NCI-H748 treated with DMSO at 0.1 percent for 48 hours (cell line): ENCODE results near the gene KANSL1.

Experiments used
- DNase-seq: peaks from one replicate; lab custom pipeline; 2025; lab: John Stamatoyannopoulos, UW

KANSL1 gene

DNA sequence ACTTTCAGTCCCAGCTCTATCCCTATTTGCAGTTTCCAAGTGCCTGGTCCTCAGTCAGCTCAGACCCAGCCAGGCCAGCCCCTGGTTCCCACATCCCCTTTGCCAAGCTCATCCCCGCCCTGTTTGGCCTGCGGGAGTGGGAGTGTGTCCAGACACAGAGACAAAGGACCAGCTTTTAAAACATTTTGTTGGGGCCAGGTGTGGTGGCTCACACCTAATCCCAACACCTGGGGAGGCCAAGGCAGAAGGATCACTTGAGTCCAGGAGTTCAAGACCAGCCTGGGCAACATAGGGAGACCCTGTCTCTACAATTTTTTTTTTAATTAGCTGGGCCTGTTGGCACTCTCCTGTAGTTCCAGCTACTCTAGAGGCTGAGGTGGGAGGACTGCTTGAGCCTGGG lies 192.5 kb downstream of the KANSL1 start:
- no peak for DNase-seq

DNA sequence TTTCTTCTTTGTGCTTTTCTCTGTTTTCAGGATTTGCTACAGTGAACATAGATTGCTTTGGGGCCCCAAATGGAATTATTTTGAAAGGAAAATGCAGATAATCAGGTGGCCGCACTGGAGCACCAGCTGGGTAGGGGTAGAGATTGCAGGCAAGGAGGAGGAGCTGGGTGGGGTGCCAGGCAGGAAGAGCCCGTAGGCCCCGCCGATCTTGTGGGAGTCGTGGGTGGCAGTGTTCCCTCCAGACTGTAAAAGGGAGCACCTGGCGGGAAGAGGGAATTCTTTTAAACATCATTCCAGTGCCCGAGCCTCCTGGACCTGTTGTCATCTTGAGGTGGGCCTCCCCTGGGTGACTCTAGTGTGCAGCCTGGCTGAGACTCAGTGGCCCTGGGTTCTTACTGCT lies 192.9 kb downstream of the KANSL1 start:
- DNase-seq = no peak

DNA sequence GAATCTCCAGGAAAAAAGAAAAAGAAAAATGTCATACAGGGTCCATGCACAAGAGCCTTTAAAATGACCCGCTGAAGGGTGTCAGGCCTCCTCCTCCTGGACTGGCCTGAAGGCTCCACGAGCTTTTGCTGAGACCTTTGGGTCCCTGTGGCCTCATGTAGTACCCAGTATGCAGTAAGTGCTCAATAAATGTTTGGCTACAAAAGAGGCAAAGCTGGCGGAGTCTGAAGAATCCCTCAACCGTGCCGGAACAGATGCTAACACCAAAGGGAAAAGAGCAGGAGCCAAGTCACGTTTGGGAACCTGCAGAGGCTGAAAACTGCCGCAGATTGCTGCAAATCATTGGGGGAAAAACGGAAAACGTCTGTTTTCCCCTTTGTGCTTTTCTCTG lies 193.3 kb downstream of the KANSL1 start:
- no peak for DNase-seq

DNA sequence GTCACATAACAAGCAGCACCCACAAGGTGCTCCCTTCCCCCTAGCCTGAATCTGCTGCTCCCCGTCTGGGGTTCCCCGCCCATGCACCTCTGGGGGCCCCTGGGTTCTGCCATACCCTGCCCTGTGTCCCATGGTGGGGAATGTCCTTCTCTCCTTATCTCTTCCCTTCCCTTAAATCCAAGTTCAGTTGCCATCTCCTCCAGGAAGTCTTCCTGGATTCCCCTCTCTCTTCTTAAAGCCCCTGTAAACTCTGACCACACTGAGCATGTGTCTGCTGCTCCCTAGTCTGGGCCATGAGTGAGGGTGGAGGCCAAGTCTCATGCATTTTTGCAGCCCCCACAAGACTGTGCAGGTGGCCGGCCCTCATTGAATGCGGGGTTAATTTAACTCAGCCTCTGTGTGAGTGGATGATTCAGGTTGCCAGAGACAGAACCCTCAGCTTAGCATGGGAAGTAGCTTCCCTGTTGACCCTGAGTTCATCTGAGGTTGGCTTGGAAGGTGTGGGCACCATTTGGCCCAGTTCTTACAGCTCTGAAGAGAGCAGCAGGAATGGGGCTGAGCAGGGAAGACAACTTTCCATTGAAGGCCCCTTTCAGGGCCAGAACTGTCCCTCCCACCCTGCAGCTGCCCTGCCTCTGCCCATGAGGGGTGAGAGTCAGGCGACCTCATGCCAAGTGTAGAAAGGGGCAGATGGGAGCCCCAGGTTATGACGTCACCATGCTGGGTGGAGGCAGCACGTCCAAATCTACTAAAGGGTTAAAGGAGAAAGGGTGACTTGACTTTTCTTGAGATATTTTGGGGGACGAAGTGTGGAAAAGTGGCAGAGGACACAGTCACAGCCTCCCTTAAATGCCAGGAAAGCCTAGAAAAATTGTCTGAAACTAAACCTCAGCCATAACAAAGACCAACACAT lies 194.0 kb downstream of the KANSL1 start, which contains the start of gene STH:
STH (plus strand) TSS at position 264 of the 913 bp plus-strand sequence; CDS start at position 294, 30 bp downstream.
- DNase-seq = no peak

DNA sequence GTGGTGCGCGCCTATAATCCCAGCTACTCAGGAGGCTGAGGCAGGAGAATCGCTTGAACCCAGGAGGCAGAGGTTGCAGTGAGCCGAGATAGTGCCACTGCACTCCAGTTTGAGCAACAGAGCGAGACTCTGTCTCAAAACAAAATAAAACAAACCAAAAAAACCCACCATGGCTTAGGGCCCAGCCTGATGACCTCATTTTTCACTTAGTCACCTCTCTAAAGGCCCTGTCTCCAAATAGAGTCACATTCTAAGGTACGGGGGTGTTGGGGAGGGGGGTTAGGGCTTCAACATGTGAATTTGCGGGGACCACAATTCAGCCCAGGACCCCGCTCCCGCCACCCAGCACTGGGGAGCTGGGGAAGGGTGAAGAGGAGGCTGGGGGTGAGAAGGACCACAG lies 195.6 kb downstream of the KANSL1 start:
- no peak for DNase-seq

DNA sequence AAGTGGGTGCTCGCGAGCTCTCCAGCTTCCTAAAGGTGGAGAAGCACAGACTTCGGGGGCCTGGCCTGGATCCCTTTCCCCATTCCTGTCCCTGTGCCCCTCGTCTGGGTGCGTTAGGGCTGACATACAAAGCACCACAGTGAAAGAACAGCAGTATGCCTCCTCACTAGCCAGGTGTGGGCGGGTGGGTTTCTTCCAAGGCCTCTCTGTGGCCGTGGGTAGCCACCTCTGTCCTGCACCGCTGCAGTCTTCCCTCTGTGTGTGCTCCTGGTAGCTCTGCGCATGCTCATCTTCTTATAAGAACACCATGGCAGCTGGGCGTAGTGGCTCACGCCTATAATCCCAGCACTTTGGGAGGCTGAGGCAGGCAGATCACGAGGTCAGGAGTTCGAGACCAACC lies 196.1 kb downstream of the KANSL1 start:
- DNase-seq = no peak

DNA sequence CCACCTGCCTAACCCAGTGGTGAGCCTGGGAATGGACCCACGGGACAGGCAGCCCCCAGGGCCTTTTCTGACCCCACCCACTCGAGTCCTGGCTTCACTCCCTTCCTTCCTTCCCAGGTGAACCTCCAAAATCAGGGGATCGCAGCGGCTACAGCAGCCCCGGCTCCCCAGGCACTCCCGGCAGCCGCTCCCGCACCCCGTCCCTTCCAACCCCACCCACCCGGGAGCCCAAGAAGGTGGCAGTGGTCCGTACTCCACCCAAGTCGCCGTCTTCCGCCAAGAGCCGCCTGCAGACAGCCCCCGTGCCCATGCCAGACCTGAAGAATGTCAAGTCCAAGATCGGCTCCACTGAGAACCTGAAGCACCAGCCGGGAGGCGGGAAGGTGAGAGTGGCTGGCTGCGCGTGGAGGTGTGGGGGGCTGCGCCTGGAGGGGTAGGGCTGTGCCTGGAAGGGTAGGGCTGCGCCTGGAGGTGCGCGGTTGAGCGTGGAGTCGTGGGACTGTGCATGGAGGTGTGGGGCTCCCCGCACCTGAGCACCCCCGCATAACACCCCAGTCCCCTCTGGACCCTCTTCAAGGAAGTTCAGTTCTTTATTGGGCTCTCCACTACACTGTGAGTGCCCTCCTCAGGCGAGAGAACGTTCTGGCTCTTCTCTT lies 196.8 kb downstream of the KANSL1 start:
- no peak for DNase-seq

DNA sequence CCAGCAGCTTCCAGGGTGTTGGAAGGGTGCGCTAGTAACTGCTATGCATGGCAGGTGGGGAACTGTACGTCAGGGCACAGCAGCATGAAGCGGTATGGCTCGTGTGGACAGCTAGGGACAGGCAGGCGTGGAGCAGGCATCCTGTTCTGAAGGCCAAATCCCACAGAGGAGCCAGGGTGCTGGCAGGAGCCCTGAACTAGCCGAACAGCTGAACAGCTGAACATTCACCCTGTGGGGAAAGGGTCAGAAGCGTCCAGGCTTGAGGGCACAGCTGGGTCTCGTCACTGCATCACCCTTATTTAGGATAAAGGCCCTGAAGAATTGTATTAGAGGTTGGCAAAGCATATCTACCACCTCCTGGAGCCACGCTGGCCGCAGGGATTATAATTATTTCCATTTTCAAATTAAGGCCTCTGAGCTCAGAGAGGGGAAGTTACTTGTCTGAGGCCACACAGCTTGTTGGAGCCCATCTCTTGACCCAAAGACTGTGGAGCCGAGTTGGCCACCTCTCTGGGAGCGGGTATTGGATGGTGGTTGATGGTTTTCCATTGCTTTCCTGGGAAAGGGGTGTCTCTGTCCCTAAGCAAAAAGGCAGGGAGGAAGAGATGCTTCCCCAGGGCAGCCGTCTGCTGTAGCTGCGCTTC lies 197.5 kb downstream of the KANSL1 start:
- DNase-seq = no peak

DNA sequence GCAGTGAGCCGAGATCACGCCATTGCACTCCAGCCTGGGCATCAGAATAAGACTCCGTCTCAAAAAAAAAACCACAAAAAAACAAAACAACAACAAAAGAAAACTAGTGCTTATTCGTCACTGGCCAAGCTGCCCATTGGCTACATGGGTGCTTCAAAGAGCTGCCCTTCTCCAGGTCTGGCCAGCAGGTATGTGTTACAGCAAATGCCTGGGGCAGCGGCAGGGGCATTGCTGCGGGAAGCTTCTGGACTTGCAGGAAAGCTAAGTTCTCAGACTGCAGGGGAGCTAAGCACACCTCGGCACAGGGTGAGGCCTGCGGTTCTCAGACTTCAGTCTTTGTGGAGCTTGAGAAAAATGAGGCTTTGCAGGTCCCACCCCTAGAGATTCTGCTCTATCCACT lies 198.2 kb downstream of the KANSL1 start:
- no peak for DNase-seq

DNA sequence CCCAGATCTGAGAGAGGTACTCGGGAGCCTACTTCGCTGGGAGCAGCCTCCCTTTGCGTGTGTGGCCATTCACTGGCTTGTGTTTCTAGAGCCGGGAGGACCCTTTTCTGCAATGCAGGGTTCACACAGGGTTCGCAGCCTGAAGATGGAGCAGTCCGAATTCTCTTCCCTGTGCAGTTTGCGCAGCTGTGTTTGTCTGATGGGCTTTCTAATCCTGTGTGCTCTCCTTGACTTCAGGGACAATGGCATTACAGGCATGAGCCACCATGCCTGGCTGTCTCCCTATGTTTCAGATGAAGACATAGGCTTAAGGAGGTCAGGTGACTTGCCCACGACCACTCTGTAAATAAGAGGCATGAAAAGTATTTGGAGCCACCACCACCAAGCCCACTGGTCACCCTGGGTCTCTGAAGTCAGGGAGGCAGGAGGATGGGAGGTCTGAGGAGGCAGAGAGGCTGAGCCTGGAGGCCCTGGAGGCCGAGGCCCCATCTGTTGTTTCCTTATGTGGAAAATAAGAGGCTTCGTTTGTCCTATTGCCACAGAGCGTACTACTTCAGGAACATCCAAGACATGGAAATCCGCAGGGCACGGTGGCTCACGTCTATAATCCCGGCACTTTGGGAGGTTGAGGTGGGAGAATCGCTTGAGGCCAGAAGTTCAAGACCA lies 199.1 kb downstream of the KANSL1 start:
- no peak for DNase-seq

DNA sequence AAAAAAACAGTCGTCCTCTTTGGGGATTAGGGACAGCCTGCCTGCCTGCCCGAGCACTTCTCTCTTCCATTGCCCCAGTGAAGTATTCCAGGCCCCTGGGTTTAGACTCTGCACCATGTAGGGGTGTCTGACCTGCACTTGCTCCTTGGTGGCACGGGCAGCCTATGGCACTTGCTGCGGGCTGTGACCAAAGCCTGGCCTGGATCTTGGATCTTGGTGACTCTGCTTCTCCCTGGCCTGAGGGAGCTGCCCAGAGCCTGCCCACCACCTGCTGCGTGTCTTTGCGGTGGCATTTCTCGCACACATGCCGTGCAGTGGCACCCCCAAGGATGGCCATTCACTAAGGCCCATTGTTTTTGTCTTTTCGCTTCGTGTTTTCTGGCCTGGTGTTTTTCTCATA lies 200.3 kb downstream of the KANSL1 start:
- no peak for DNase-seq

DNA sequence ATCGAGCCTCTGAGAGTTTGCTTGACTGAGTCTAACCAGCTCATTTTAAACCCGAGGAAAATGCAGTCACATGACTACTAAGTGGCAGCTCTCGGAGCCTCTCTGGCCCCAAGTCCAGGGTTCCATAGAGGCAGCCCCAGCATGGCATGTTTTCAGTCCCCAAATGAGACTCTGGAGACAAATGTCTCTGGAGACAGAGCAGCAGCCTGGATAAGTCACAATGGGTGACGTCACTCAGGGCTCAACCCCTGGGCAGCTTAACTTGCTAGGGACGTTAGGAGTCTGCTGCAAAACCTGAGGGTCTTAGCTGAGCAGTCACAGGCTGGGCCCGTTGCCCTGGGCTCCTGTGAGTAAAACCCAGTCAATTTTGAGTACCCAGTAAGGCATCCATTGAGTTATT lies 201.1 kb downstream of the KANSL1 start:
- no peak for DNase-seq

DNA sequence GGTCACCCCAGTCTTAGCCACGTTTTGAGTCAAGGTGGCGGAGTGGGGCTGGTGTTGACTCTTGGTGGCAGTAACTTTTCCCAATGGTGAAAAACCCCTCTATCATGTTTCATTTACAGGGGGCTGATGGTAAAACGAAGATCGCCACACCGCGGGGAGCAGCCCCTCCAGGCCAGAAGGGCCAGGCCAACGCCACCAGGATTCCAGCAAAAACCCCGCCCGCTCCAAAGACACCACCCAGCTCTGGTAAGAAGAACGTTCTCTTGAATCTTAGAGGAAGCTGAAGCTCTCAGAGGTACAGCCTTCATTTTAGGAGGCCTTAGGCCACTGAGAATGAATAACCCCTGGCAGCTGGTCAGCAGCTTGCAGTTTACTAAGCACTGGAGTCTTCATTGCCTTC lies 201.9 kb downstream of the KANSL1 start:
- DNase-seq = no peak

DNA sequence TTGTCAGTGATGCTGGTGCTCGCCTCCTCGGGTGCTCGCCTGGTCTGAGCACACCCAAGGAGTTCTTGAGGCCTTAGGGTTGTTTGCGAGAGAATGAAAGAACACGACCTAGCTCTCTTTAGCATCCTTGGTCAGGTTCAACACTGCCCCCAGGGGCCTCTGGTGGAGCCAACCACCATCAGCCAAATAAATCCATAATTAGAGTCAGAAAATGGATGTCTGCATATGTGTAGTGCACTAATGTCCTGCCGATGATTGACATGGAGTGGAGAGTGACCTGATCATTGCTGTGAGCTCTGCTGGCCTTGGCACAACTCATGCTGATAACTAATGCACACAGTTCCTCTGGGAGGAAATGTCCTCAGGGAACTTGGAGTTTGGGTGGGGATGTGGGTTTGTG lies 202.3 kb downstream of the KANSL1 start:
- no peak for DNase-seq

DNA sequence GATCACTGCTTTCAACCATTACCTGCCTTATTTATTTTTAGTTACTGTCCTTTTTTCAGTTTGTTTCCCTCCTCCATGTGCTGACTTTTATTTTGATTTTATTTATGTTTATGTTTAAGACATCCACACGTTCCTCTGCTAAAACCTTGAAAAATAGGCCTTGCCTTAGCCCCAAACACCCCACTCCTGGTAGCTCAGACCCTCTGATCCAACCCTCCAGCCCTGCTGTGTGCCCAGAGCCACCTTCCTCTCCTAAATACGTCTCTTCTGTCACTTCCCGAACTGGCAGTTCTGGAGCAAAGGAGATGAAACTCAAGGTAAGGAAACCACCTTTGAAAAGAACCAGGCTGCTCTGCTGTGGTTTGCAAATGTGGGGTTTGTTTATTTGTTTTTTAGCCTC lies 203.5 kb downstream of the KANSL1 start:
- DNase-seq = no peak

DNA sequence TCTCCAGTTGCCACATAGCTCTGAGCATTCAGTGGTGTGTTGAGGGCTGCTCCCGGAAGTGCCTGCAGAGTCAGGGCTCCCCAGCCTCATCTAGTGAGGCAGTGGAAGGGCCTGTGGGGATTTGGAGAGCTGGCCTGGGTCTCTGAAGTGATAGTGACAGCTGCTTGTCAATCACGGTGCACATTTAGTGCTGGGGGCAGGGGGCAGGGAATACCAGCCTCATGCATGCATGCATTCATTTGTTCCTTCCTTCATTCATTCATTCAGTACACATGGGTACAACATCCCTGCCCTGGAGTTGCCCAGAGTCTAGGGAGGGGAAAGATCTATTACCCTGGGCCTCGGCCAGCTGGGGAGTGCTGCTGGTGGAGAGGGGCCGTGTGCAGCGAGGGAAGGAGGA lies 205.5 kb downstream of the KANSL1 start:
- DNase-seq = no peak

DNA sequence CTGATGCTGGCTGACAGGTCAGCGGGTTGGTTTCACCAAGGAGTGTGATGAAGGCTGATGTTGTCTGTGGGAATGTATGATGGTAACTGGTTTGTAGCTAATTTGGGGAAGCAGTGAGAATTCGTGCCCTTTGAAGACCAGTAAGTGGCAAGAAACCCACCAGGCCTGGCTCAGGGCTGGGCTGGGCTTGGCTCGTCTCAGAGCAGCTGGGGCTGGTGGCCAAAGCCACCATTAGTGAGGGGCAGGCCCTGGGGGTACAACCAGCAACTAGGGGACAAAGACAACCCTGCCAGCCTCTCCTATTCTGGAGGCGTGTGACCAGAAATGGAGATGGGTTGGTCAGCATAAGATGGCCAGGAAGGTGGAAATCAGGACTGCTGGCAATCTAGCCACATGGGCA lies 207.2 kb downstream of the KANSL1 start:
- no peak for DNase-seq

DNA sequence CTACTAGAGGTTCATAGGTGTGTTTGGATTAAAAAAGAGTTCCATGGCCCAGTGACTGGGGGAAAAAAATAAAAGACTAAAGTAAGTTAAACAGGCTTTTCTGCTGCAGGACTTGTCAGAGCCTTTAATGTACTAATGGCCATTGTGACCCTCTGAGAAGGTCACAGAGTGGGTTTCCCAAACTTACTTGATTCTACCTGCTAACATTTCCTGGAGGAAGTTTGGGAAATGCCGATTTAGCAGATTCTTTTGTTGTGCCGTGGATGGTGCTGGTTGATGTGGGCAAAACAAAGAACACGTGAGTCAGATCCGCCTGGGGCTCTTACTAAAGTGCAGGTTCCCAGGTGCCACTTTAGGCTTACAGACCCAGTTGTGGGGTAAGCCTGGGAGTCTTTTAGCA lies 207.8 kb downstream of the KANSL1 start:
- DNase-seq = no peak

DNA sequence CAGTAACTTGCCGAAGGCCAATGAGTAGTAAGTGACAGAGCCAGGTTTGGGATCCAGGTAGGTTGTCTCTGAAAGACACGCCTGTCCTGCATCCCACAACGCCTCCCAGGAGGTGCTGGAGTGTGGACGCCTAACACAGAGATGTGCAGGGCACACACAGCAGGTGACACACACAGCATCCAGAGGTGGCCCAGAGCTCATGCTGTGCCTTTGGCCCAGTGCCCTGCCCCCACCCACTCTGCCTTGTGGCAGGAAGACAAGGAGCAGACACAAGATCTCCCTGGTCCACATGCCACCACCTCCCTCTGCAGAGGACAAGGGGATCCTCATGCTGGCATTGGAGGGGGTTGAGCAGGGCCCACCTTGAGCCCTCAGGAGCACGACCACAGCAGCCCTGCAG lies 208.9 kb downstream of the KANSL1 start:
- no peak for DNase-seq

DNA sequence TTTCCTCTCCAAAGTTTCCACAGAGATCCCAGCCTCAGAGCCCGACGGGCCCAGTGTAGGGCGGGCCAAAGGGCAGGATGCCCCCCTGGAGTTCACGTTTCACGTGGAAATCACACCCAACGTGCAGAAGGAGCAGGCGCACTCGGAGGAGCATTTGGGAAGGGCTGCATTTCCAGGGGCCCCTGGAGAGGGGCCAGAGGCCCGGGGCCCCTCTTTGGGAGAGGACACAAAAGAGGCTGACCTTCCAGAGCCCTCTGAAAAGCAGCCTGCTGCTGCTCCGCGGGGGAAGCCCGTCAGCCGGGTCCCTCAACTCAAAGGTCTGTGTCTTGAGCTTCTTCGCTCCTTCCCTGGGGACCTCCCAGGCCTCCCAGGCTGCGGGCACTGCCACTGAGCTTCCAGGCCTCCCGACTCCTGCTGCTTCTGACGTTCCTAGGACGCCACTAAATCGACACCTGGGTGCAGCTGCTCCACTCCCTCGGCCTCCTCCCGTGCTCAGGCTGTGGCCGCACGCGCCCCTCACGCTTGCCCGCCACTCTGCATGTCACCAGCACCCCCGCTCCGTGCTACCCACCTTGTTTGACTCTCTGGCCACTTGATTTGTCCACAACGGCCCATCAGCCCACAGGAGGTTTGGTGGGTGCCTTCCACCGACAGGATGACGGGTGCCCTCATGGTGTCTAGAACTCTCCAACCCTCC lies 209.5 kb downstream of the KANSL1 start:
- no peak for DNase-seq

DNA sequence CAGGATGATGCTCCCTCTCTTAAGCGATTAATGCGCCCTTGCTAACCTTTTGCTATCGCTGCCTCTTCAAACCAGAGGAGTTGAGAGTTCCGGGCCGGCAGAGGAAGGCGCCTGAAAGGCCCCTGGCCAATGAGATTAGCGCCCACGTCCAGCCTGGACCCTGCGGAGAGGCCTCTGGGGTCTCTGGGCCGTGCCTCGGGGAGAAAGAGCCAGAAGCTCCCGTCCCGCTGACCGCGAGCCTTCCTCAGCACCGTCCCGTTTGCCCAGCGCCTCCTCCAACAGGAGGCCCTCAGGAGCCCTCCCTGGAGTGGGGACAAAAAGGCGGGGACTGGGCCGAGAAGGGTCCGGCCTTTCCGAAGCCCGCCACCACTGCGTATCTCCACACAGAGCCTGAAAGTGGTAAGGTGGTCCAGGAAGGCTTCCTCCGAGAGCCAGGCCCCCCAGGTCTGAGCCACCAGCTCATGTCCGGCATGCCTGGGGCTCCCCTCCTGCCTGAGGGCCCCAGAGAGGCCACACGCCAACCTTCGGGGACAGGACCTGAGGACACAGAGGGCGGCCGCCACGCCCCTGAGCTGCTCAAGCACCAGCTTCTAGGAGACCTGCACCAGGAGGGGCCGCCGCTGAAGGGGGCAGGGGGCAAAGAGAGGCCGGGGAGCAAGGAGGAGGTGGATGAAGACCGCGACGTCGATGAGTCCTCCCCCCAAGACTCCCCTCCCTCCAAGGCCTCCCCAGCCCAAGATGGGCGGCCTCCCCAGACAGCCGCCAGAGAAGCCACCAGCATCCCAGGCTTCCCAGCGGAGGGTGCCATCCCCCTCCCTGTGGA lies 210.2 kb downstream of the KANSL1 start:
- no peak for DNase-seq
